Ramos (cell line): ENCODE results near the gene BCAR1.
"Not testable (repeated sequence)": the region's sequence is repeated elsewhere in the genome, so short reads cannot be mapped to it uniquely, and the experiment has no call there.

Experiments
- in situ Hi-C: fragments of 300-500 bp; cut with MboI; formaldehyde crosslinking; loops from one replicate; pipeline ENCODE4 v1.14.3; 2022; ENCODE audit warnings: low sequenced_read_pairs; ENCODE audit not compliant: unreplicated experiment

The BCAR1 gene

DNA sequence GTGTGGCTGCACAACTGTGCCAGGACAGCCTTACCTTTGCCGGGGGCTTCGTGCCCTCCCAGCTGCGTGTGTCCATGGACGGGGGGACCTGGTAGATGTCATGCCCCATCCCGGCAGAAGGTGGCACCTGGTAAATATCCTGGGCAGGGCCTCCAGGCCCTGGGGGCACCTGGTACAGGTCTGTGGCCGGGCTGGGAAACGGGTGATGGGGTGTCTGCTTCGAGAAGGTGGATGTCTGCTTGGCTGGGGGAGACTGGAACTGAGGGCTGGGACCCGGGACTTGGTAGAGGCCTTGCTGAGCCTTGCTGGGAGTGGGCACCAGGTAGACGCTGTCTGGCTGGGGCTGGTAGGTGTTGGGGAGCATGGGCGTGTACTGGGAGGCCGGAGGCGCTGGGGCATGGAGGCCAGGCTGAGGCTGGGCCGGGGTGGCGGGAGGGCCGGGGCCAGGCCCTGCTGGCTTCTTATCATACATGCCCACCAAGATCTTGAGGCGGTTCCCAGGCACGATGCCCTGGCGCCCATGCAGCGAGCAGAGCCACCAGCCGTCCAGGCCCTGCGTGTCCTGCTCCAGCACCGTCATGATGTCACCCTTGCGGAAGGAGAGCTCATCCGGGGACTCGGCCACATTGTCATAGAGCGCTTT lies 8.9 kb downstream of the BCAR1 start:
- in situ Hi-C loops = not testable (repeated sequence)

DNA sequence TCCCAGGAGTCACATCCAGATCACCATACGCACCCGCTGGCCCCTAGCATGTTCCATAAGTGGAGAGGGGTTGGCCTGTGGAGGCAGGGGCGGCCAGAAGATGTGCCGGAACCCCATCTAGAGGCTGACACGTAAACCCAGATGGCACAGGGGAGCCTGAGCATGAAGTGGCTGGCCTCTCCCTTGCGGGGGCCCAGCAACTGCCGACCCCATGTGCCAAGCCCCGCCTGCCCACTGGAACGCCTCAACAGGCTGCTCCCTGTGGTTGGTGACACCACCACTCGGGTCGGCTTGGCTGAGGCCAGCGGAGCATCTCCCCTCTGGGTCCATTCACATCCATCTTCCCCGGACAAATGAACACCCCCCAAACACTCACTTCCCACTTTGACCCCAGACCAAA lies 9.5 kb downstream of the BCAR1 start:
- in situ Hi-C loops = no loop called here

DNA sequence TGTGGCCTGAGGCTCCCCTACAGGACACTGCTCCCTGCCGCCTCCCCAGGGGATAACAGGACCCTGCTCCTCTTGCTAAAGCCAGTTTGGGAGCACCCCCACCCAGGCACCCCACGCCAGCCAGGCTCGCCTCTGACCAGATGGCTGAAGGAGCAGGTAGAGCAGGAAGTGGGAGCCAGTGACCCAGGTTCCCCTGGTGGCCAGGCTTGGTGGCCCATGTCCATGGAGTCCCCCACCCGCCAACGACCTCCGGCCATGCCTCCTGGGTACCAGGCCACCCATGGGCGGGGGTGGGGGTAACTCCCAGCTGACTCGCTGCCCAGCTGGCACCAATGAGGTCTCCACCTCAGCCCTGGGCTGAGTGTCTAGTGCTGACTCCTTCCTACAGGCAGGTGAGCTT lies 10.0 kb downstream of the BCAR1 start:
- in situ Hi-C loops = no loop called here

DNA sequence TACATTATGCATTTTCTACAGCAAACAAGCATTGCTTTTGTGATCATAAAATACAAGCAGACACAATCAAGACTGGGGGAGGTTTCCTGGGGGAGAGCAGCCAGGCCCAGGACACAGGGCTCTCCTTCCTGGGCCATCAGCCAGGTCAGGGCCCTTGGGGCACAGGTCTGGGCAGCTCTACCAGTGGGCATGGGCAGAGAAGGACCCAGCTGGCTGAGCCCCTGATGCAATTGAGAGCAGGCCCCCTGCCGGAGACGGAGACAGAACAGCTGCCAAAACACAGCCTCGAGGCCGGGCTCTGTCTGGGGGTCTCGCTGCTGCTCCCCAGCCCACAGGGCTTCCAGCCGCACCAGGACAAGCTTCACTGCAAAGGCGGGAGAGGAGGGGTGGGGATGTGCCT lies 10.8 kb downstream of the BCAR1 start:
- in situ Hi-C loops = not testable (repeated sequence)

DNA sequence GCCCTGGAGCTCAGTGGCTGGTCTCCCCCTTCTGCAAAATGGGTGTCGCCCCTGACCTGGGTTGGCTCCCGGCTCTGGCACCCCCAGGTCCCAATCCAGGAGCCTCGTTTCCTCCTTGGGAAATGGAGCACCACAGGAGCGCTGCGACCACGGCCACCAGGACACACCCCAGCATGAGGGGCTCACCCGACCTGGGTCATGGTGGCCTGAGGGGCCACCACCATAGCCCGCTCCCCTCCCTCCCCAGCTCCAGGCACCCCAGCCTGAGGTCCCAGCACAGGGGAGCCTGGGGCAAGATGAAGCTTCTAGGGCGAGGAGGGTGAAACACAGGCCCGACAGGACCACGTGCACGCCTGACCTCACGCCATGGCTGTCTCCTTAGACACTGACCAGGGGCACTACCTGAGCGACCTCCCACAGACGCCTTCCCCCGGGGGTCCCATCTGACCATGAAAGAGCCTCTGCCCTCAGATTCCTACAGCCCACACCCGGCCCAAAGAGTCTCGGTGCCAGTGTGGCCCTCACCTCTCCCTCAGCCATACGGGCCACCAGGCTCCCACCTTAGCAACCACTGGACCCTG lies 11.8 kb downstream of the BCAR1 start:
- in situ Hi-C loops = loop anchor here (10.0 kb wide), 1 partner anchor 145 kb away; no protein-coding TSS in a partner anchor

DNA sequence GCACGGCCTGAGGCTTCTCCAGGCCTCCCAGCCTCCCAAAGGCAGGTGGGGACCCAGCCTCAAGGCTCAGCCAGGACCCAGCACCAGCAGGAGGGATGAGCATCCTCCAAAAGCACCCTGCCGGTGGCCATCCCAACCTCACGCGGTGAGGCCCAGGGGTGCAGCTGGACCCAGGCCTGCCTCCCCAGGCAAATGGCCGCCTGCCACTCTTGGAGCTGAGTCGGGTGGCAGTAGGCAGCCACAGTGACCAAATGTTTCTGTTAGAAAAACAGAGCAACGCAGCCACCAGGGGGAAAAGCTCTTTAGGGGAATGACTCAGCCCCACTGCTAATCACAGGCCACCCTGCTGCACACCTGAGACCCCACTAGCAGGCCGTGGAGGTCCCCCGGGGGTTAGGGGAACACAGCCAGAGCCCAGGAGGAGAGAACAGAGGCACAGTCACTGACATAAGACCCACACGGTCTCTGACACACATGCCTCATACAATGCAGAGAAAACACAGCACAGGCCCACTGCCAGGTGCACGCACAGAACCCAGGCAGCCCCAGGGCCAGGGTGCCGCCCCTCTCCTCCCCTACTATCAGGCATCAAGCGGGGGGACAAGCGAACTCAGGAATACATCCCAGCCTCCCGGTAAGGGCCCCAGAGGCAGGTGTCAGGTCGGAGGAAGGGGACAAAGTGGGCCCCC lies 12.4 kb downstream of the BCAR1 start:
- in situ Hi-C loops = loop anchor here (10.0 kb wide), 1 partner anchor 146 kb away; no protein-coding TSS in a partner anchor

DNA sequence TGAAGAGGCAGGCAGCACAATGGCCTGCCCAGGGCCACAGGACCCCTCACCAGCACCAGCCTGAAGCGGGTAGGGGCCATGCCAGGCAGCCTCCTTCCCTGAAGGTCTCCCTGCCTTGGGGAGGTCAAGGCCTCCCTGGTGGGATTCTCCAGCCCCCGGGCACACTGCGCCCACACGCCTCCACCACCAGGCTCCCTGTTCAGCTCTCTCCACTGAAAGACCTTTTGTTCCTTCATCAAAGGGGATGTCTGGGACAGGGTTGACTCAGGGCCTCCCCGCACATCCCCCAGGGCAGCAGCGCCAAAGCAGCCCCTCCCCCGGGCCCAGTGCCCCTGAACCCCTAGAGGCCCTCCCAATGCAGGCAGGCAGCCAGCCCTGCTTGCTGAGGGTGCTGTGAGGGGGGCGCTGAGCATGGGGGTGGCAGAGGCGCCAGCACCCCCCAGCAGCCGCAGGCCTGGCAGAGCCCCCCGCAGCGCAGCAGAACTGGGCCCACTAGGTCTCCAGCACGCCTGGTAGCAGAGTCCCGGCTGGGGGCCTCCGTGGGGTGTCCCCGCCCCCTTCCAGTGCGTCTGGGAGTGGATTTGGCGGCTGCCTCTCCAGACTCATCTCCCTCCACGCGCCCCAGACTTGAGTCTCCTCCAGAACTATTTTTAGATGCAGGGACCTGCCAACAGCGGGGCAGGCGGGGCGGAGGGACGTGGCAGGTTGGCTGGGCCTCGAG lies 13.1 kb downstream of the BCAR1 start:
- in situ Hi-C loops = loop anchor here (10.0 kb wide), 1 partner anchor 147 kb away; no protein-coding TSS in a partner anchor

DNA sequence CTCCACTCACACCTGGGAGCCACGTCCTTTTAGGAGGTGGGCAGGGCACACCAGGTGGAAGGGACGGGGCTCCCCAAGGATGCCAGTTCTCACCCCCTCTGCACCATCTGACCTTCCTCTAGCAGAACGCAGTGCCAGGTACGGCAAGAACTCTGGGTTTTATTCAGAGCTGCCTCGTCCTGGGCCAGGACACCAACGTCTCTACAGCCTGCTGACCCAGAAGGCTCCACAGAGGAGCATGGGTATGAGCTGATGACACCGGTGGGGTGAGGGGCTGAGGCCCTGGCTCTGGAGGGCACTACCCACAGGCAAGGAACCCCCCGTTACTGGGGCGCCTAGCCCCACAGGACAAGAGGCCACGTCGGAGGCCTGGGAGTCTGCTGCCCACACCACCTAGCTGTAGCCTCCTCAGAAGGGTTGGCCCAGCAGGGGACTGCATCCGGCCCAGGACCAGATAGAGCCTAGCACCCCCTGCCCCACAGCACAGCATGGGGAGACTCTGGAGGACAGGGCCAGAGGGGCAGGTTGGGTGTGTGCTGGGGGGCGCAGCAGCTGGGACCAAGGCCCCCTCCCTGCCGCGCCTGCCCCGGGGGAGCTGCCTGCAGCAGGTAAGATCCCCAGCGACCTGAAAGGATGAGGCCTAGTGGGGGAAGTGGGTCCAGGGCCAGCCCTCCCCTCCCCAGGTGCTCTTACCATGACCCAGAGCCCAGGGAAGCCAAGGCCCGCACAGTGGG lies 13.9 kb downstream of the BCAR1 start:
- in situ Hi-C loops = loop anchor here (10.0 kb wide), 1 partner anchor 147 kb away; no protein-coding TSS in a partner anchor

DNA sequence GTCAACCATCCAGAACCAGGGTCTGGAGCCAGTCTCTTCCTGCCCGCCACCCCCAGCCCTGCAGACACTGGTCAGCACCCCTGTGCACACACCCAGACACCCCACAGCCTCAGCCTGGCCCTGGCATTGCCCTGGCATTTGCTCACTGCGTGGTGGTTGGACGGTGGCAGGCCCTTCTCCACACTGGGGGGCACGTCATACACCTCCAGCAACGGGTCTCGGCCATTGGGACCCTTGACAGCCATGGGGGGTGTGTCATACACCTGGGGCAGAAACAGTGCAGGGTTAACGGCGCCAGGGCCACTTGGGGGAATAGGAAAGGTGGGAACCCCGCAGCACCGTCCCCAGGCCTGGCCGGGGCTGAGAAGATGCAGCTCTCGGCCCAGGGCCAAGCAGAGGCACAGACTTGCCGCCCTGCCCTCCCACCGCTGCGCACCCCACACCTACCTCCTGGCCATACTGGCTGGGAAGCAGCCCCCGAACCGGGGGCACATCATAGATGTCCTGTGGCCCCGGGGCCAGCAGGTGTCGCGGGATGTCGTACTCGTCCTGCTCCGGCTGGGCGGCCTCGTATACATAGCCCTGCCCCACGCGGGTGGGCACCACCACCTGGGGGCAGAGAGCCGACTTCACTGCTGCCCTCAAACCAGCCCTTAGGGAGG lies 14.6 kb downstream of the BCAR1 start:
- in situ Hi-C loops = loop anchor here (10.0 kb wide), 1 partner anchor 148 kb away; no protein-coding TSS in a partner anchor

DNA sequence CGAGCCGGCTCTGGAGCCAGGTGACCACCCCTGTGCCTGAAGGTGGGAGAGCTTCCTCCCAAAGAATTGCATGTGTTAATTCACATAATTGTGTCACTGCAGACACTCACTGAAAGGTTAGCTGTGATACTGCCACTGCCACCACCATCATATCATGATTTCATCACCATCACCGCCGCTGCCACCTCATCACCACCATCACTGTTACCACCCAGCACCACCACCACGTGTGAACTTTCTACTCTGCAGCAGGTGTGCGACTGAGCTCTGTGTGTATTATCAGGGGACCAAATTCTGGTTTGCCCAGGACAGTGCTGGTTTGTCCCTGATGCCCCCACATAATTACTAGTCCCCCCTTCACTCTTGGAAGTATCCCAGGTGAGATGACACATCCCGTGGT lies 15.2 kb downstream of the BCAR1 start:
- in situ Hi-C loops = loop anchor here (10.0 kb wide), 1 partner anchor 149 kb away; no protein-coding TSS in a partner anchor

DNA sequence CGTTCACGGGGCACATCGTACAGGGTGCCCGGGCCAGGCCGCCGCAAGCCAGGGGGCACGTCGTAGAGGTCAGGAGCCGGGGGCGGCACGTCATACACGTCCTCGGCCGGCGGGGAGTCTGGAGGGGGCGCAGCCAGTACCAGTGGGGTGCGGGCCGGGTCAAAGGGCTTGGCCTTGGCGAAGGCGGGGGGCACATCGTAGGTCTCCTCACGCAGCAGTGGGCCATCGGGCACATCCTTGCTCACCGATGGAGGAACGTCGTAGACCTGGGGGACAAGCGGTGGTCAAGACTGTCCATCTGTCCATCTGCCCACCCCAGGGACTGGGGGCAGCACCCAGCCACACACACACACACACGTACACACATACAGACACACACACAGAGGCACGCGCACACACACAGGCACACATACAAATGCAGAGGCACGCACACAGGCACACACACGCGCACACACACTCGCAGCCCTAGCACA lies 15.7 kb downstream of the BCAR1 start:
- in situ Hi-C loops = loop anchor here (10.0 kb wide), 1 partner anchor 149 kb away; no protein-coding TSS in a partner anchor

DNA sequence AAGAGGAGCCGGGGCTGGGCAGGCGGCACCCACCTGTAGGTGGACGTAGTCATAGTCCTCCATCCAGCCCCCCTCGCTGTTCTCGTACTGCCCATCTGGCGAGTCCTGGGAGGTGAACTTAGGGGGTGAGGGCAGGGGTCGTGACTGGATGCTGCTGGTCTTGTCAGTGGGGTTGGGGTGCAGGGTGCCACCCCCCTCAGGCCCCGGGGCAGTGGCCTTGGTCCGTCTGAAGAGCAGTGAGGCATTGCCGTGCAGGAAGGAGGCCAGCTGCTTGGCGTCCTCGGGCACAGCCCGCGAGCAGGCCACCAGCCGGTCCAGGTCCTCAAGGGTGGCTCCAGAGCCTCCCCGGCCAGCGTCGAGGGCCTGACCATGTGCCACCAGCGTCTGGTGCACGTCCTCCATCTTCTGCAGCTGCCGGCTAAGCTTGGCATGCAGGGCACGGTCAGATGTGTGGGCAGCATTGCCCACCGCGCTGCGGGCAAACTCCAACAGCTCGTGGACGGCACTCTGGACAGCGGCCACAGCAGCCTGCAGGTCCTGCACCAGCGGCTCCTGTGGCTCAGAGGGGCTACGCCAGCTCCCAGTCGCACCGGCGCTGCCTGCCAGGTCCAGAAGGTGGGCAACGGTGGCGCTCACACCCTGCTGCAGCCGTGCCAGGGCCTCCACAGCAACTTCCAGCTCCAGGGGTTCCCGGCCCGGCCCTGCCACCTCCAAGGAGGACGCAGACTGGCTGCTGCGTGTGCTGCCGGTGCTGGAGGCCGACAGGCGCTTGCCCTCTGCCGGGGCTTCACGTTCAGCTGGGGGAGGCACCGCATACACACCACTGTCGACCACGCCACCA lies 16.3 kb downstream of the BCAR1 start:
- in situ Hi-C loops = loop anchor here (10.0 kb wide), 1 partner anchor 150 kb away; no protein-coding TSS in a partner anchor

DNA sequence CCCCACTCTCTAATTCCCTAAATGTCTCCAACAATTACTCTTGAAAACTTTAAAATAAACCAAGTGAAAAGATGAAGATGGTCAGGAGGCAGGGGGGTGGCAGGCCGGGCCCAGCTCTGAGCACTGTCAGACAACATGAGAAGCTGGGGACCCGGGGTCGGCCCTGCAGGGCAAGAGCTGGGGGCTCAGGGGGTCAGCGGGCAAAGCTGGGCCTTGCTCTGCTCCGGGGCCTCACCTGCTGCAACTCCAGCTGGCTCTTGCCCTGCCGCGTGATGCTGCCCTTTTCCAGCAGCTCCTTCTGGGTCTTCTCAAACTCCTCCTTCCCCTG lies 17.8 kb downstream of the BCAR1 start:
- in situ Hi-C loops = loop anchor here (10.0 kb wide), 1 partner anchor 151 kb away; no protein-coding TSS in a partner anchor

DNA sequence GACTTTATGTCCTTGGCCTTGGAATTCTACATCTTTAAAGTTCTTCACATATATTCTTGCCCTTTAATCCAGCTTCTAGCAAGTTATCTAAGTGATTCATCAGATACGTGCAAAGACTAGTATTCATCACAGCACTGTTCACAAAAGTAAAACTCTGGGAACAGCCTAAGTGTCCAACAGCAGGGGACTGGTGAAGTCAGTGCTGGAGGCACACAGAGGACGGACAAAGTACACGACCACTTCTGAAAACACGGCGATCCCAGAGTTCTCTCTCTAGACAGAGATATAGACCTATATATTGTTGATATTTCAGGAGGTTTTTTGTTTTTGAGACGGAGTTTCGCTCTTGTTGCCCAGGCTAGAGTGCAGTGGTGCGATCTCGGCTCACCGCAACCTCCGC lies 19.9 kb downstream of the BCAR1 start:
- in situ Hi-C loops = loop anchor here (10.0 kb wide), 1 partner anchor 153 kb away; no protein-coding TSS in a partner anchor

DNA sequence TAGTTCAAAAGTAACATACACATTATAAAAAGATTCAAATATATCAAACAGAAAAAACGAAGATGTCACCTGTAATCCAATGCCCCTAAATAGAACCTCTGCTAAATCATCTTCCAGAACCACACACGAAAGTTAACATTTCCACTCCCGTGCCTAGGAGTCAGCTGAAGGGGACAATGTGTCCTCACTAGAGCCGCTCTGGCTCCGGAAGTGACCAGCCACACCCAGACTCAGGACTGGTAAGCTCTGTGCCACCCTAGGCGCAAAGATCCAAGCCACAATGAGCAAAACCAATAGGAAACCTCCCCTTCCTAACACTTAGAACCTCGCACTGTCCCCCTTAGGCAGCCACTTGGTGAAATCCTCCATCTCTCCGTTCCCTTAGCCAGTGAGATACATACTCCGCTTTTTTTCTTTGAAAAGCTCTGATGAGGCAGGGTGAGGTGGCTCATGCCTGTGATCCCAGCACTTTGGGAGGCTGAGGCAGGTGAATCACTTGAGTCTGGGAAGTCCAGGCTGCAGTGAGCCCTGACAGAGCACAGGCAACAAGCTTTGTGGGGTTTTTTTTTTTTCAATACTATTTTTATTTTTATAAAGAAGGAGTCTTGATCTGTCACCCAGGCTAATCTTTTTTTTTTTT lies 20.8 kb downstream of the BCAR1 start:
- in situ Hi-C loops = loop anchor here (10.0 kb wide), 1 partner anchor 154 kb away; no protein-coding TSS in a partner anchor

DNA sequence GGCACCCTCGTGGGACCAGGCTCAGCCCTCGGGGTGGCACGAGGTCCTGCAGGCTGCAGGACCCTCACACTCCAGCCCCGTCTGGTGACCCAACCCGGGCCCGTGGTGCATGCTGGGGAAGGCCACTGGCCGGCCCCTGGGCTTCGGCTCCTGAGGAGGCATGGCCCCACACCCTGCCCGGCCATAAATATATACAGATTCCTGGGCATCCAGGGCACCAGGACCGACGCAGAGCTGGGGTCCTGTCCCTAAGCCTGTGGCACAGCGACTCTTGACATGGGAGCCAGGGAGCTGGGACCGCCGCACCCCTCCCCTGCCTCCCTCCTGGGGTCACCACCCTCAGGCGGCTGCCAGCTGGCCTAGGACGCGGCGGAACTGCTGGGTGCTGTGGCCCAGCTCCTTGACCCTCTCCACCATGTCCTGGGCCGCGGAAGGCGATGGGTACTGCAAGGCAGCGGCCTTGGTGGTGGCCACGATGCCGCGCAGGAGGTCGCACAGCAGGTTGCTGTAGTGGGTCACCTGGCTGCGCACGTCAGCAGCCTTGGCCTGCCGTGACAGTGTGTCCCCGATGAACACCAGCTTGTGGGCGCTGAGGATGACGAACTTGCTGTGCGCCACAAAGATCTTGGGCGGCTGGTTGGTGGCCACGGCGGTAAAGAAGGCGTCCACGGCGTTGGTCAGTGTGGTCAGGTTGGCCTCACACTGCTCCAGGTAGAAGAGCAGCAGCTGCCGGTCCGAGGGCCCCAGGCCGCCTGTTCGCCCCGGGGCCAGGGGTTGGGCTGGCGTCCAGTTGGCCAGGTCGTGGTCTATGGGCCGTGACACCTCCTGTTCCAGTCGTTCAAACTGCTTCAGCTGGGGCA lies 22.0 kb downstream of the BCAR1 start:
- in situ Hi-C loops = loop anchor here (10.0 kb wide), 1 partner anchor 155 kb away; no protein-coding TSS in a partner anchor
